Liver (tissue), 9 donors: ENCODE results near the gene INO80. TPM values are rescaled to one million over a fixed set of nuclear protein-coding genes. Genes with fewer than 3 reads are reported as not detected.

Experiments used
- DNase-seq: peaks from one replicate; pipeline ENCODE4 v3.0.0-alpha.2; 2017; ENCODE audit warnings: low spot score
- H3K27ac ChIP-seq, 2 donors: one replicate each; pipeline ENCODE4 v1.7.0; 2013; ENCODE audit warnings: inconsistent platforms in 2 of 2, low read length in 2 of 2, control low read depth in 1 of 2, low read depth in 1 of 2, mild to moderate bottlenecking in 1 of 2
- H3K27me3 ChIP-seq, 4 donors: one replicate each; pipeline versions ENCODE4 v1.6.1 to v1.7.0; 2013; ENCODE audit warnings: low read length in 3 of 4, inconsistent platforms in 1 of 4, mild to moderate bottlenecking in 1 of 4, moderate library complexity in 1 of 4; ENCODE audit not compliant: control insufficient read depth in 4 of 4, insufficient read depth in 4 of 4
- H3K36me3 ChIP-seq, 4 donors: one replicate each; pipeline versions ENCODE4 v1.6.1 to v1.7.0; 2013; ENCODE audit warnings: low read length in 3 of 4, mild to moderate bottlenecking in 3 of 4, low read depth in 1 of 4, moderate library complexity in 1 of 4; ENCODE audit not compliant: control insufficient read depth in 4 of 4, insufficient read depth in 3 of 4
- H3K4me1 ChIP-seq, 4 donors: one replicate each; pipeline versions ENCODE4 v1.6.1 to v1.7.0; 2013; ENCODE audit warnings: low read length in 3 of 4, mild to moderate bottlenecking in 3 of 4, moderate library complexity in 1 of 4; ENCODE audit not compliant: control insufficient read depth in 4 of 4, insufficient read depth in 4 of 4
- H3K4me3 ChIP-seq, 3 donors: one replicate each; pipeline versions ENCODE4 v1.6.1 to v1.7.0; 2013; ENCODE audit warnings: low read length in 3 of 3, control low read depth in 1 of 3, low read depth in 1 of 3, mild to moderate bottlenecking in 1 of 3
- H3K9ac ChIP-seq, 2 donors: one replicate each; pipeline ENCODE4 v1.7.0; 2013; ENCODE audit warnings: low read length in 2 of 2, mild to moderate bottlenecking in 2 of 2, moderate library complexity in 2 of 2, control low read depth in 1 of 2, low read depth in 1 of 2
- H3K9me3 ChIP-seq, 4 donors: one replicate each; pipeline versions ENCODE4 v1.6.1 to v1.7.0; 2013; ENCODE audit warnings: low read length in 3 of 4; ENCODE audit not compliant: control insufficient read depth in 4 of 4
- EGR1 ChIP-seq, 2 donors: IDR thresholded peaks; 2 replicates each; pipeline ENCODE4 v1.6.1; 2016 to 2018; ENCODE audit warnings: antibody characterized with exemption in 2 of 2, low read depth in 2 of 2
- FOXA1 ChIP-seq: IDR thresholded peaks from 2 replicates; pipeline ENCODE4 v1.6.1; 2016; ENCODE audit warnings: antibody characterized with exemption
- FOXA2 ChIP-seq: IDR thresholded peaks from 2 replicates; pipeline ENCODE4 v1.6.1; 2016; ENCODE audit warnings: antibody characterized with exemption
- GABPA ChIP-seq, 2 donors: IDR thresholded peaks in 1 of 2; conservative IDR thresholded peaks in 1 of 2; 2 replicates each; pipeline ENCODE4 v1.6.1; 2016; ENCODE audit warnings: antibody characterized with exemption in 2 of 2, mild to moderate bottlenecking in 1 of 2, moderate library complexity in 1 of 2
- HNF4A ChIP-seq, 2 donors: conservative IDR thresholded peaks; 2 replicates each; pipeline ENCODE4 v1.6.1; 2016; ENCODE audit warnings: antibody characterized with exemption in 2 of 2, mild to moderate bottlenecking in 2 of 2
- HNF4G ChIP-seq: IDR thresholded peaks from 2 replicates; pipeline ENCODE4 v1.6.1; 2016; ENCODE audit warnings: antibody characterized with exemption
- JUND ChIP-seq, 2 donors: IDR thresholded peaks; 2 replicates each; pipeline ENCODE4 v1.6.1; 2016; ENCODE audit warnings: antibody characterized with exemption in 2 of 2
- NR2F2 ChIP-seq: IDR thresholded peaks from 2 replicates; pipeline ENCODE4 v1.6.1; 2016; ENCODE audit warnings: antibody characterized with exemption
- RAD21 ChIP-seq, 2 donors: IDR thresholded peaks; 2 replicates each; pipeline ENCODE4 v1.6.1; 2016; ENCODE audit warnings: antibody characterized with exemption in 2 of 2, mild to moderate bottlenecking in 2 of 2
- RXRA ChIP-seq, 2 donors: IDR thresholded peaks; 2 replicates each; pipeline ENCODE4 v1.6.1; 2017 to 2018; ENCODE audit warnings: antibody characterized with exemption in 2 of 2, mild to moderate bottlenecking in 1 of 2
- SP1 ChIP-seq: IDR thresholded peaks from 2 replicates; pipeline ENCODE4 v1.6.1; 2018; ENCODE audit warnings: antibody characterized with exemption, mild to moderate bottlenecking
- TAF1 ChIP-seq: conservative IDR thresholded peaks from 2 replicates; pipeline ENCODE4 v1.6.1; 2016; ENCODE audit warnings: antibody characterized with exemption, mild to moderate bottlenecking
- YY1 ChIP-seq: IDR thresholded peaks from 2 replicates; pipeline ENCODE4 v1.6.1; 2016; ENCODE audit warnings: antibody characterized with exemption, mild to moderate bottlenecking
- WGBS: extraction: QIAGEN DNeasy Blood & Tissue Kit; methylation state at CpG from one replicate; pipeline ENCODE4 v1.1.7; 2013; 5-methylcytosine and 5-hydroxymethylcytosine counted together
- polyA plus RNA-seq, 2 donors: library from polyadenylated mRNA; stranded (reverse) in 1 of 2; unstranded in 1 of 2; fragments of 200-250 nt in 1 of 2; fragments of >200 nt in 1 of 2; fragmentation: Nextera tagmentation in 1 of 2; extraction: Ambion mirVana in 1 of 2; gene quantifications; one replicate each; pipeline versions ENCODE4 v1.2.1 to v1.2.3, GENCODE V29; 2013 to 2015
- total RNA-seq, 2 donors: library from RNA; depleted of rRNA; stranded (reverse); fragments of >200 nt; gene quantifications; one replicate each; pipeline ENCODE4 v1.2.3, GENCODE V29; 2014
- TF ChIP-seq, protein P1 (sequence below): IDR thresholded peaks from 2 replicates; pipeline ENCODE4 v1.6.1; 2016; ENCODE audit warnings: antibody characterized with exemption, mild to moderate bottlenecking
- TF ChIP-seq, protein P2 (sequence below): fragments of 150-350 bp; IDR thresholded peaks from 2 replicates; pipeline ENCODE4 v1.5.1; 2017; ENCODE audit warnings: improper control_type of control experiment, low read depth, low read length; ENCODE audit not compliant: missing input control
- TF ChIP-seq, protein P3 (sequence below): IDR thresholded peaks from 2 replicates; pipeline ENCODE4 v1.6.1; 2016; ENCODE audit warnings: antibody characterized with exemption
- TF ChIP-seq, protein P4 (sequence below): IDR thresholded peaks from 2 replicates; pipeline ENCODE4 v1.6.1; 2016; ENCODE audit warnings: antibody characterized with exemption
- TF ChIP-seq, protein P5 (sequence below): IDR thresholded peaks from 2 replicates; pipeline ENCODE4 v1.6.1; 2016; ENCODE audit warnings: antibody characterized with exemption
- donor health status: healthy.
- donor health status: healthy.
- donor health status: healthy.
- donor health status: healthy.
- donor health status: healthy.

Gene INO80
- total and polyA plus RNA-seq, 4 donors = 3.2 to 19.7 (median 9.4) TPM

DNA sequence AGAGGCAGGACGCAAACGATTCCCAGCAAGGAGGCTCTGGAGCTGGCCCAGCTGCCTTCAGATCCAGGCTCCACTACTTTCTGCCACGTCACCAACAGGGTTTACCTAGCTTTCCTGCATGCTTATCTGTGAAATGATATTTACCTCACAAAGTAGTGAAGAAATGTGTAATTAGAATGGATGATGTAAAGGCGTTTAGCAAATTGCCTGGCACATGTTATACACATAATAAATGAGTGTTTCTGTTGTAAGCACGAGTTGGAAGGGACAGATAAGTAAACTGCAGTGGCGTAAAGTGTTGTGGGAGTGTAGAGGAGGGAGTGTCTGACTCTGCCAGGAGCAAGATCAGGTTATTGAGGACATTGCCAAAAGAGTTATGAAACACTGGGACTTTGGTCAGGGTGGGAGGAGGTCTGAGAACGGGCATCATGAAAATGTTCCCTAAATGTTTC lies 166.3 kb downstream of the INO80 start:
- peak overlapping the region; percentile 88 to 92 for H3K27ac ChIP-seq
- no peaks in the 10 kb centered on the region for H3K27me3 ChIP-seq
- peak overlapping the region in 1 of 2 donors; percentile 26 for H3K9ac ChIP-seq
- 27% methylated on average over 7 of the region's 7 CpGs for WGBS
- no peaks in the 10 kb centered on the region for H3K9me3 ChIP-seq
- H3K4me3 ChIP-seq = no peak overlapping the region
- H3K36me3 ChIP-seq = no peaks in the 10 kb centered on the region
- TF ChIP-seq, protein P1, sequence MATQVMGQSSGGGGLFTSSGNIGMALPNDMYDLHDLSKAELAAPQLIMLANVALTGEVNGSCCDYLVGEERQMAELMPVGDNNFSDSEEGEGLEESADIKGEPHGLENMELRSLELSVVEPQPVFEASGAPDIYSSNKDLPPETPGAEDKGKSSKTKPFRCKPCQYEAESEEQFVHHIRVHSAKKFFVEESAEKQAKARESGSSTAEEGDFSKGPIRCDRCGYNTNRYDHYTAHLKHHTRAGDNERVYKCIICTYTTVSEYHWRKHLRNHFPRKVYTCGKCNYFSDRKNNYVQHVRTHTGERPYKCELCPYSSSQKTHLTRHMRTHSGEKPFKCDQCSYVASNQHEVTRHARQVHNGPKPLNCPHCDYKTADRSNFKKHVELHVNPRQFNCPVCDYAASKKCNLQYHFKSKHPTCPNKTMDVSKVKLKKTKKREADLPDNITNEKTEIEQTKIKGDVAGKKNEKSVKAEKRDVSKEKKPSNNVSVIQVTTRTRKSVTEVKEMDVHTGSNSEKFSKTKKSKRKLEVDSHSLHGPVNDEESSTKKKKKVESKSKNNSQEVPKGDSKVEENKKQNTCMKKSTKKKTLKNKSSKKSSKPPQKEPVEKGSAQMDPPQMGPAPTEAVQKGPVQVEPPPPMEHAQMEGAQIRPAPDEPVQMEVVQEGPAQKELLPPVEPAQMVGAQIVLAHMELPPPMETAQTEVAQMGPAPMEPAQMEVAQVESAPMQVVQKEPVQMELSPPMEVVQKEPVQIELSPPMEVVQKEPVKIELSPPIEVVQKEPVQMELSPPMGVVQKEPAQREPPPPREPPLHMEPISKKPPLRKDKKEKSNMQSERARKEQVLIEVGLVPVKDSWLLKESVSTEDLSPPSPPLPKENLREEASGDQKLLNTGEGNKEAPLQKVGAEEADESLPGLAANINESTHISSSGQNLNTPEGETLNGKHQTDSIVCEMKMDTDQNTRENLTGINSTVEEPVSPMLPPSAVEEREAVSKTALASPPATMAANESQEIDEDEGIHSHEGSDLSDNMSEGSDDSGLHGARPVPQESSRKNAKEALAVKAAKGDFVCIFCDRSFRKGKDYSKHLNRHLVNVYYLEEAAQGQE = peak; percentile 47
- TF ChIP-seq TAF1 (no peak), RXRA (IDR thresholded peaks at IDR 0.05) (peak; percentile 69 to 88), EGR1 (IDR thresholded peaks at IDR 0.05; ENCODE audit: low read depth in 2 of 2) (peak in 1 of 2 donors; percentile 49), JUND (IDR thresholded peaks at IDR 0.05) (peak; percentile 49 to 78), GABPA (IDR thresholded peaks at IDR 0.05 in 1 of 2, conservative IDR thresholded peaks at IDR 0.05 in 1 of 2) (peak in 1 of 2 donors; percentile 36), RAD21 (IDR thresholded peaks at IDR 0.05) (peak; percentile 37), FOXA2 (peak; percentile 84), NR2F2 (no peak), HNF4A (conservative IDR thresholded peaks at IDR 0.05) (peak; percentile 93 to 95), FOXA1 (peak; percentile 80), SP1 (peak; percentile 91), HNF4G (peak; percentile 77), YY1 (peak; percentile 75)
- TF ChIP-seq, protein P2, sequence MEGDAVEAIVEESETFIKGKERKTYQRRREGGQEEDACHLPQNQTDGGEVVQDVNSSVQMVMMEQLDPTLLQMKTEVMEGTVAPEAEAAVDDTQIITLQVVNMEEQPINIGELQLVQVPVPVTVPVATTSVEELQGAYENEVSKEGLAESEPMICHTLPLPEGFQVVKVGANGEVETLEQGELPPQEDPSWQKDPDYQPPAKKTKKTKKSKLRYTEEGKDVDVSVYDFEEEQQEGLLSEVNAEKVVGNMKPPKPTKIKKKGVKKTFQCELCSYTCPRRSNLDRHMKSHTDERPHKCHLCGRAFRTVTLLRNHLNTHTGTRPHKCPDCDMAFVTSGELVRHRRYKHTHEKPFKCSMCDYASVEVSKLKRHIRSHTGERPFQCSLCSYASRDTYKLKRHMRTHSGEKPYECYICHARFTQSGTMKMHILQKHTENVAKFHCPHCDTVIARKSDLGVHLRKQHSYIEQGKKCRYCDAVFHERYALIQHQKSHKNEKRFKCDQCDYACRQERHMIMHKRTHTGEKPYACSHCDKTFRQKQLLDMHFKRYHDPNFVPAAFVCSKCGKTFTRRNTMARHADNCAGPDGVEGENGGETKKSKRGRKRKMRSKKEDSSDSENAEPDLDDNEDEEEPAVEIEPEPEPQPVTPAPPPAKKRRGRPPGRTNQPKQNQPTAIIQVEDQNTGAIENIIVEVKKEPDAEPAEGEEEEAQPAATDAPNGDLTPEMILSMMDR = no peak
- TF ChIP-seq, protein P3, sequence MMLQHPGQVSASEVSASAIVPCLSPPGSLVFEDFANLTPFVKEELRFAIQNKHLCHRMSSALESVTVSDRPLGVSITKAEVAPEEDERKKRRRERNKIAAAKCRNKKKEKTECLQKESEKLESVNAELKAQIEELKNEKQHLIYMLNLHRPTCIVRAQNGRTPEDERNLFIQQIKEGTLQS = peak; percentile 56
- TF ChIP-seq, protein P4, sequence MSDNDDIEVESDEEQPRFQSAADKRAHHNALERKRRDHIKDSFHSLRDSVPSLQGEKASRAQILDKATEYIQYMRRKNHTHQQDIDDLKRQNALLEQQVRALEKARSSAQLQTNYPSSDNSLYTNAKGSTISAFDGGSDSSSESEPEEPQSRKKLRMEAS = peak; percentile 85
- TF ChIP-seq, protein P5, sequence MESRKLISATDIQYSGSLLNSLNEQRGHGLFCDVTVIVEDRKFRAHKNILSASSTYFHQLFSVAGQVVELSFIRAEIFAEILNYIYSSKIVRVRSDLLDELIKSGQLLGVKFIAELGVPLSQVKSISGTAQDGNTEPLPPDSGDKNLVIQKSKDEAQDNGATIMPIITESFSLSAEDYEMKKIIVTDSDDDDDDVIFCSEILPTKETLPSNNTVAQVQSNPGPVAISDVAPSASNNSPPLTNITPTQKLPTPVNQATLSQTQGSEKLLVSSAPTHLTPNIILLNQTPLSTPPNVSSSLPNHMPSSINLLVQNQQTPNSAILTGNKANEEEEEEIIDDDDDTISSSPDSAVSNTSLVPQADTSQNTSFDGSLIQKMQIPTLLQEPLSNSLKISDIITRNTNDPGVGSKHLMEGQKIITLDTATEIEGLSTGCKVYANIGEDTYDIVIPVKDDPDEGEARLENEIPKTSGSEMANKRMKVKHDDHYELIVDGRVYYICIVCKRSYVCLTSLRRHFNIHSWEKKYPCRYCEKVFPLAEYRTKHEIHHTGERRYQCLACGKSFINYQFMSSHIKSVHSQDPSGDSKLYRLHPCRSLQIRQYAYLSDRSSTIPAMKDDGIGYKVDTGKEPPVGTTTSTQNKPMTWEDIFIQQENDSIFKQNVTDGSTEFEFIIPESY = peak; percentile 92
- DNase-seq = no peak
- peaks cover 8 to 45% (median 32%) of the 10 kb centered on the region in 4 donors for H3K4me1 ChIP-seq
